Left forelimb (tissue), 1 donor: Measurements from ENCODE around the gene TNNT2.

Experiments used
- DNase-seq: peaks from one replicate; pipeline ENCODE4 v3.0.0-alpha.2; 2018; ENCODE audit warnings: low spot score

The TNNT2 gene

DNA sequence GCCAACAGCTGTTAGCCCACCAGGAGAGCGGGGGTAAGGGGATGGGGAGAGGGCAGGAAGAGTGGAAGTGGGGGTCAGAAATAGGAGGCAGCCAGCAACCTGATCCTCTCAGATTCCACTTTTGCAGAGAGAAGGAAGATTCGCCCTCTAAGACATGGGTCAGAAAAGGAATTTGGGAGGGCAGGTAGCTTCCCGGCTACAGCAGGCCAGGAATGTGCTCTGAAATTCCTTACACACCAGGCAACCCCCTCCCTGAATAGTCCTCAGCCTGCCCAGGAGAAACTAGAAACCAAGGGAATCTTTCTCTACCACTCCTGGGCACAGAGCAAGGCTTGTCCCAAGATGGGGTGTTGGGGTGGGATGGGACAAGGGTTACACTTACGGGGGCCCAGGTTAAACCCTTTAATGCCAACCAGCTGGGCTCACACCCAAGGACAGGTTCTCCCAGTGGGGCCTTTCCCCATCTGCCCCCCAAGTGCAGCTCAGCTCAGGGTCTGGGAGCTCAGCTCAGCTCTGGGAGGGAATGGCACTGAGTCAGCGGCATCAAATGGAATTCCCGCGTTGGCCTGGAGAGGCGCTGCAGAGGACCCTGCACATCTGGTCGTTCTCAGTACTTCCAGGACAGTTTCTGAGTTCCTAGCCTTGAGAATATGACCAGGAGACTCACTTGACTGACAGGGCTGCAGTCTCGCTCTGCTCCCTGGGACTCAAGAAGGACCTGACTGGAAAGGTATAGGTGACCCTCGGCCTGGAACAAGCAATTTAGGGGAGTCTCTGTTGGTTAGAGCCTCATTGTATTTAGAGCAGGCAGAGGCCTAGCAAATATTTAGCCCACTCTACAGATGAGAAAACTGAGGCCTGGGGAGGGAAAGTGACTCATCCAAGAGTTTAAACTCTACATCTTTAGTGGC, 761 bp downstream of the TNNT2 start:
- DNase-seq: no peak

- DNase-seq: no peak
Measured at GRCh38 chr1:201376107-201376463, 1.4 kb downstream of the TNNT2 start.

GRCh38 chr1:201375169-201375568, 2.3 kb downstream of the TNNT2 start:
- no peak for DNase-seq

DNA sequence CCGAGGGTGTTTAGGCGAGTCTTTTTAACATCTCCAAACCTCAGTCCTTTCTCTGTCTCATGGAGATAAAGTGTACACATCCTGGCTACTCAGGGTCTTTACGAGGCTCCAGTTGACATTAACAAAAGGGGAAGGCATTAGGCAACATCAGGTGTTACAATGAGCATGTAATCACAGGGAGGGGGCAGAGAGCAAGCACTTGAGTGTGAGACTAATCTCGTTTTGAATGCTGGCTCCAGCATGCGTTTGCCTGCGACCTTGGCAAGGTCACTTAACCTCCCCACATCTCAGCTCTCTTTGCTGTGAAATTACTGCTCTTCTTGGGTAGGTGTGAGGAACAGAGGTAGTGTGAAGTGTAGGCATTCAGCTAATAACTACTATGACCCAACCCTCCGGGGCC, 3.1 kb downstream of the TNNT2 start:
- DNase-seq: no peak

- no peak for DNase-seq
Measured at GRCh38 chr1:201371792-201372191, 5.7 kb downstream of the TNNT2 start.

DNA sequence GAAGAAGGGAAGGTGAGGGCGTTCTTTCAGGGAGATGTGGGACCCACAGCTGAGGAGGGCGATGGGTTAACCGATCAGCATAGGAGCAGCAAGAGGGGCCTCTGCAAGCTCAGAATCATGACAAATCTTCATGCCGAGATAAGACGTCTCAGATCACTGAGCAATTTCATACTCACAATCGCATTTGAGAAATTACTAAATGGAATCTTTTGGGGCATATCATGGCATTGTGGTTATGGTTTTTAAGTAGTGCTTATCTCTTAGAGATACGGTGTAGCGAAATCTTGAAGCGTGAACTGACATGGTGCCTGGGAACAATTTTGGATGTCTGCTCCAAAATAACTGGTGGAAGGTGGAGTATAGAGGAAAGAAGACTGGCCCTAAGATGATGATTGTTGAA, 6.2 kb downstream of the TNNT2 start:
- no peak for DNase-seq

- no peak for DNase-seq
Measured at GRCh38 chr1:201370500-201370899, 7.0 kb downstream of the TNNT2 start.

DNA sequence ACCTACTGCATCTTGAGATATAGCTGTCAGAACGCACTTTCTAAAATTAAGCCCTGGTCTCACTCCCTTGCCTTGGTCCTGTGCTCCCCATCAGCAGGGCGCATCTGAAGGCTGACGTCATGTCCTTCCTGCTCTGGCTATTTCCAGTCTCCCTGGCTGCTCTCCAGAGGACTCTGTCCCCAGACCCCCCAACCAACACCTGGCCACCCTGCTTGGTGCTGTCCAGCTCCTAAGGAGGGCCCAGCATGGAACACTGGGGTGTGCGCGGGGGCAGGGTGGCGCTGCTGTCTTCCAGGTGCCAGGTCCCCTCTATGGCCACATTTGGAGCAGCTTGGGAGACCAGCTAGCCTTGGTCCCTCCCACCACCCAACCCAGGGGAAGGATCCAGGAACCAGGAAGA, 8.3 kb downstream of the TNNT2 start:
- no peak for DNase-seq

DNA sequence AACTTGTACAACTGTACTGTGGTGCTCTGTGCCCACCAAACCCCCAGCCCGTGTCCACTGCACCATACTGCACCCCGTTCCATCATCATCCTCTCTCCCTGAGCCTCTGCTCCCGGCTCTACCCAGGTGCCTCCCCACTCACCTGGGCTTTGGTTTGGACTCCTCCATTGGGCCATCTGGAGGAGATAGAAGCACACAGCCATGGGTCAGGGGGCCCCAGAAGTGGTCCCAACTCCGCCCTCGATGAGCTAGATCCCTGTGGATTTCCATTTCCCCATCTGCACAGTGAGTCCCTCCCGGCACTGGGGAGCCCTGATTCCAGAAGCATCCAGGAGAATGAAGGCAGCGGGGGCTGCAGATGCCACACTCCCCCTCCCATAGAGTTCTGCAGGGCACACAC, 10.8 kb downstream of the TNNT2 start:
- DNase-seq: no peak

DNA sequence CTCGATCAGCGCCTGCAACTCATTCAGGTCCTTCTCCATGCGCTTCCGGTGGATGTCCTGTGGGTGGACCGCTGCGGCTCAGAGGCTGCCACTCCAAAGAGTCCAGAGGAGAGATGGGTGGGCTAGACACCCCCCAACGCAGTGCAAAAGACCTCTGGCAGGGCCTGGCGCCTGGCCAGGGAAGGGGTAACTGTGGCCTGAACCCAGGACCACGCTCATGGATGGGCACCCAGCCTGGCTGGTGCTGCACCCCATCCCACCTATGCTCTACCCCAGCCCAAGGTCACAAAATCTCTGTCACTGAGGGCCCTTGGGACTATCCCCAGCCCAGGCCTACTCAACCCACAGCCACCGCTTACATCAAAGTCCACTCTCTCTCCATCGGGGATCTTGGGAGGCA, 12.2 kb downstream of the TNNT2 start:
- DNase-seq: no peak

- no peak for DNase-seq
Measured at GRCh38 chr1:201364808-201365105, 12.7 kb downstream of the TNNT2 start.

GRCh38 chr1:201363467-201363866, 14.0 kb downstream of the TNNT2 start:
- no peak for DNase-seq

DNA sequence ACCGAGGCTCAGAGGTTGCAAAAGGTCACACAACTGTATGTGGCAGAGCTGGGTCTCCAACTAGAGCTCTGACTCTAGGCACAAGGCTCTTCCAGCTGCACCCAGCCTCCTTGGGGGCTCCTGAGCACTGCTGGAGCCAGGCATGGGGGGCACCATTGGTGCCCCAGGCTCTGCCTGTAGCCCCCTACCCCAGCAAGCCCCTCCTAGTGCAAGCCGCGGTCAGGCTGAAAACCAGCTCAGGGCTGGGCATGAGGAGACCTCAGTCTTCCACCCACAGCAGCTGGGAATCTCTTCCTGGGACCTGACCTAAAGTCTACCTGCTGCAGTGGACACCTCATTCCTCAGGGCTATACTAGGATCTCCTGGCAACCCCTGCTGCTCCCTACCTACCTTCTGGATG, 14.6 kb downstream of the TNNT2 start:
- DNase-seq: no peak

- DNase-seq: no peak
Measured at GRCh38 chr1:201361652-201362504, 15.6 kb downstream of the TNNT2 start.

GRCh38 chr1:201360901-201361651, 16.4 kb downstream of the TNNT2 start:
- no peak for DNase-seq

DNA sequence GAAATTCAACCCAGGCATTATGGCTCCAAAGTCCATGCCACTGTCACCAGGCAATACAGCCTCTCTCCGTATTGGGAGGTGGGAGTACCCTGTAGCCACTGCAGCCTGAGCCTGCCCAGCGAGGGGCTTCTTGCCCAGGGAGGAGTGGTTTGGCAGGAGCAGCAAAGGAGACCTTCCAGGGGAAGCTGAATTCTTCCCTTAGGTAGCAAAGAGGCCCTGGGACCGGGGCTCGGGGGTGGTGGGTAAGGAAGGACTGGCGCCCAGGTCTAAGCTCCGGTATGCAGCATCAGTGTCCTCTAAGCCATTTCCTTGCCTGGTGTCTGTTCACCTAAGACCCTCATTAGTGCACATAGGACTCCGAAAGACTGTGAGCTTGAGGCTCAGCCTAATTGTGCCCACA, 17.0 kb downstream of the TNNT2 start:
- DNase-seq: no peak

DNA sequence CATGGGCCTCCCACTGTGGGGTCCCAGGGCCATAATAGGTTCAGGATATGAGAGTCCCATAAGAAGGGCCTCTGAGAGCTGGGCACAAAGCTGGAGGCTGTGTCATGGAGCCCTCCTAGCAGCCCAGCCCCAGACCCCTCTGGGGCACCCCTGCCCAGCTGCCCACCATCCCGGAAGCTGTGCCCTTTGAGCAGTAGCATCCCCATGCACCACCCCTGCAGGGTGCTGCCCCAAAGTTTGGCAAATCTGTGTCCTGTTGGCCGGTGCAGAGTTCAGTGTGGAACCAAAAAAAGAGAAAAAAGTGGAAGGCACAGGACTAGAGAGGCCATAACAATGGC, 17.6 kb downstream of the TNNT2 start:
- no peak for DNase-seq

DNA sequence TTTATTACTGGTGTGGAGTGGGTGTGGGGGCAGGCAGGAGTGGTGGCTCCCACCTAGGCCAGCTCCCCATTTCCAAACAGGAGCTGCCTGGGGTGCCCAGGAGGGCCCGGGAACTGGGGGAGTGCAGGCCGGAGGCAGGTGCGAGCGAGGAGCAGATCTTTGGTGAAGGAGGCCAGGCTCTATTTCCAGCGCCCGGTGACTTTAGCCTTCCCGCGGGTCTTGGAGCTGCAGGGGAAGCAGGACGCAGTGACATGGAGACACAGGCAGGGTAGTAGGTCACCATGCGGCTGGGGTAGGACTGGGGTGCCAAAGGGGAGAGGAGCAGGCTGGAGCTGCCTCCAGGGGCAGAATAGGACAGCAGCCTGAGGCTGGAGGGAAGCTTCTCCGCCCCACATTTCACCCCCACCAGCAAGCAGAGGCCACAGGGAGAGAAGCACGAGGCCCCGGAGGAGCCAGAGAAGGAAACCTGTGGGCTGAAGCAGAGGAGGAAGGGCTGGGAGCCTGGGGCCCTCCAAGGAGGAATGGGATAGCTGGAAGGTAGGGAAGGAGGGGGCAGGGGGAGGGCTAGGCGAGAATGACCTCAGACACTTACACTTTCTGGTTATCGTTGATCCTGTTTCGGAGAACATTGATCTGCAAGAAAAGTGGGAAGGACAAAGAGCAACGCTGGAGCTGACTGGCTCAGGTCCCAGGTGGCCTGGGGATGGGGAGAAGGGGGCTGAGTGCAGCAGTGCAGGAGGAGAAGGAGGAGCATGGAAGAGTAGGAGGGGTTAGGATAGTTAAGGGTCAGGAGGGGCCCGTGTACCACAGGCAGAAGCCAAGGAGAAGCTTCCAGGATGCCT, 18.2 kb downstream of the TNNT2 start:
- no peak for DNase-seq

DNA sequence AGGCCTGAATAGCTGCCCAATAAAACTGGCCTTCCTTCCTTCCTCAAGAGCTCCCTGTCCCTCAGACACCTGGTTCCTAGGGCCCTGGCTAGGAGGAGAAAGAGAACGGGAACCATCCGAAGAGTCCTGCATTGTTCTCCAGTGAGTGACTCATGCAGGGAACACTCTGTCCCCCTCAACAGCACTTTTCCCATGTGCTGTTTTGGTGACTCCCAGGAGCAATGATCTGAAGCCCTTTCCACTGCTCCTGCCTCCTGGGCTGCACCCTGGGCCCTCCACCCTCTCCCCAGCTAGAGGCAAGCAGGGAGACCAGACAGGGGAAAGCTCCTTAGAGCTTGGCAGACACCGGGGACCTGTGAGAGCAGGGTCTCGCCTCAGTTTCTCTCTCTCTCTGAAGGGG, 18.9 kb downstream of the TNNT2 start:
- no peak for DNase-seq

GRCh38 chr1:201357636-201358348, 19.7 kb downstream of the TNNT2 start:
- no peak for DNase-seq

DNA sequence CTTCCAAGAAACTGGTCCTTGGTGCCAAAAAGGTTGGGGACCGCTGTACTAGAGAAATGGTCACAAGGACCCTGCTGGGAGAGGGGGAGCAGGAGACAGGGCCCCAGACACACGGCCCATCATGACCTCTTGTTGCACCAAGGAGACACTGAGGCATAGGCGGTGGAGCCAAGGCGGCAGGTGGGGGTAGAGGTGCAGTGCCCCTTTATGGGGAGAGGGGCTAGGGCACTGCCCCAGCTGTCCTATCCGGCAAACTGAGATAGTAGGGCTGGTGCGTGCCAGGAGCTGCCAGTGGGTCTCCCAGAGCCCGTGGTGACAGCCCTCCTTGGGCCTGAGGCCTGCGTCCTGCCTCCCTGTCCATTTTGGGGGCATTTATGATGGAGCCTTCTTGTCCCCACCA, 20.3 kb downstream of the TNNT2 start:
- DNase-seq: no peak
